ENCODE measurements around the gene KRT80.

KRT80 gene

GRCh38 chr12:52228366-52228765, 36.6 kb upstream of the KRT80 start:
- DNase-seq: no peak

- DNase-seq: no peak
Observed at GRCh38 chr12:52227606-52228166, 35.9 kb upstream of the KRT80 start.

- DNase-seq: no peak
Observed at GRCh38 chr12:52226446-52226845, 34.6 kb upstream of the KRT80 start.

- DNase-seq: no peak
Observed at GRCh38 chr12:52225752-52226151, 33.9 kb upstream of the KRT80 start.

- no peak for DNase-seq
Observed at GRCh38 chr12:52224151-52224550, 32.3 kb upstream of the KRT80 start.

GRCh38 chr12:52223406-52224039, 31.7 kb upstream of the KRT80 start:
- DNase-seq: no peak

DNA sequence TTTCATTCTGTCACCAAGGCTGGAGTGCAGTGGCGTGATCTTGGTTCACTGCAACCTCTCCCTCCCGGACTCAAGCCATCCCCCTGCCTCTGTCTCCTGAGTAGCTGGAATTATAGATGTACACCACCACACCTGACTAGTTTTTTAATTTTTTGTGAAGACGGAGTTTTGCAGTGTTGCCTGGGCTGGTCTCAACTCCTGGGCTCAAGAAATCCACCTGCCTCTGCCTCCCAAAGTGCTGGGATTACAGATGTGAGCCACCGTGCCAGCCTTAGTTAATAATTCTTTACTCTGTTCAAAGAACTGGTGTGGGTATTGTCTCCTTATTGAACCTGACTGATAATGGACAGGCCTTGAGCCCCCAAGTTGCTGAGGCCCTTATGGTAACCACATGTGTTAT, 30.9 kb upstream of the KRT80 start:
- DNase-seq: no peak

- DNase-seq: peak; percentile 45
Observed at GRCh38 chr12:52221912-52222457, 30.2 kb upstream of the KRT80 start.

DNA sequence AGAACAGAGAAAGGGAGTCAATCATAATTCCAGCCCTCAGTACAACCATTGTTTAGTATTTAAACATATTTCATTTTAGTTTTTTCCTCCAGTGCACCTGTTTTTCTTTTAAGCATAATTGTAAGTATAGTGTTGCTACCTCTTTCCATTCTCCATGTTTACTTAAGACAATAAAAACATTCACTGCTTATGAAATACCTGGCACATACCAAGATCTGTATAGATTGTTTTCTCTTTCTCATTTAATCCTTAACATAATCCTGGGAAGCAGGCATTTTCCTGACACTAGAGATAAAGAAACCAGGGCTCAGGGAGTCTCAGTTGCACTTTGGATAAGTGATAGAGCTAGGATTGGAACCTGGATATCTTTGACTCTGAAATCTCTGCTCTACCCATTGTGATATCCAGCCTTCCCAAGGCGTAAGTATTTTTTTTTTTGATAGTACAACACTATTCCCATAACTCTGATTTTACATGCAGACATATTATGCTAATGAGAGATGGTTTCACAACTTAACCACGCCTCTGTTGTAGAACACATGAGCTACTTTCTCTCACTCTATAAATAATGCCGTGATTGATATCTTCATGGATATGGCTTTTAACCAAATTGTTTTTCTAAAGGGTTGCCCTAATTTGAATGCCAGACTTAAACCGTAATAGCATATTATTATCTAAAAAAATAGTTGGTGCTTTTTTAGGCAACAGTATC, 29.4 kb upstream of the KRT80 start:
- DNase-seq: no peak

DNA sequence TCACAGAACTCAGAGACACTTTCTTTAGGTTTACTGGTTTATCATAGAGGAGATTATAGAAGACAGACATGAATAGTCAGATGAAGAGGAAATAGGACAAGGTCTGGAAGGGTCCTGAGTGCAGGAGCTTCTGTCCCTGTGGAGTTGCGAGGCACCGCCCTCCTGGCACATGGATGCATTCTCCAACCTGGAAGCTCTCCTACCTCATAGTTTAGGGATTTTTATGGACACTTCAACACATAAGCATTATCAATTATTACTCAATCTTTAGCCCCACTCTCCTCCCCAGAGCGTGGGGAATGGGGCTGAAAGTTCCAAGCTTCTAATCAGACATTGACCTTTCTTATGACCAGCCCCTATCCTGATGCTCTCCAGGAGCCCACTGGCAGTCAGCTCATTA, 28.7 kb upstream of the KRT80 start:
- no peak for DNase-seq

- DNase-seq: no peak
Observed at GRCh38 chr12:52218001-52218400, 26.2 kb upstream of the KRT80 start.

GRCh38 chr12:52217223-52217622, 25.4 kb upstream of the KRT80 start:
- no peak for DNase-seq

DNA sequence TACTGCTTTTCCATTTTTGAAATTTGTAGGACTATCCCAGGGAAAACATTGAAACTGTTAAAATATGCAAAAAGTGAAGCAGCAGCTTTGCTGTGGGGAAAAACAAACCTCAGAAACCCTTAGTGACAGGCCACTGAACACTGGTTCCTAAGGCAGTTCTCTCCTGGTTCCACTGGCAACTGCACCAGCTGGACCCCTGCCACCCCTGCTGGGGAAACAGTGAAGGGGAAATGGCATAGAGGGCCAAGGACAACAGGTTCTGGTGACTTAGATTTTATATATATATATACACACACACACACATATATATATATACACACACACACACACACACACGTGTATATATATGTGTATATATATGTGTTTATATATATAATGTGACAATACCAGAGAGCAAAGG, 25.0 kb upstream of the KRT80 start:
- no peak for DNase-seq

- DNase-seq: no peak
Observed at GRCh38 chr12:52216100-52216499, 24.3 kb upstream of the KRT80 start.

- DNase-seq: no peak
Observed at GRCh38 chr12:52215587-52216031, 23.8 kb upstream of the KRT80 start.

- no peak for DNase-seq
Observed at GRCh38 chr12:52214421-52214802, 22.6 kb upstream of the KRT80 start.

GRCh38 chr12:52213564-52214420, 22.0 kb upstream of the KRT80 start:
- peak; percentile 57 for DNase-seq

DNA sequence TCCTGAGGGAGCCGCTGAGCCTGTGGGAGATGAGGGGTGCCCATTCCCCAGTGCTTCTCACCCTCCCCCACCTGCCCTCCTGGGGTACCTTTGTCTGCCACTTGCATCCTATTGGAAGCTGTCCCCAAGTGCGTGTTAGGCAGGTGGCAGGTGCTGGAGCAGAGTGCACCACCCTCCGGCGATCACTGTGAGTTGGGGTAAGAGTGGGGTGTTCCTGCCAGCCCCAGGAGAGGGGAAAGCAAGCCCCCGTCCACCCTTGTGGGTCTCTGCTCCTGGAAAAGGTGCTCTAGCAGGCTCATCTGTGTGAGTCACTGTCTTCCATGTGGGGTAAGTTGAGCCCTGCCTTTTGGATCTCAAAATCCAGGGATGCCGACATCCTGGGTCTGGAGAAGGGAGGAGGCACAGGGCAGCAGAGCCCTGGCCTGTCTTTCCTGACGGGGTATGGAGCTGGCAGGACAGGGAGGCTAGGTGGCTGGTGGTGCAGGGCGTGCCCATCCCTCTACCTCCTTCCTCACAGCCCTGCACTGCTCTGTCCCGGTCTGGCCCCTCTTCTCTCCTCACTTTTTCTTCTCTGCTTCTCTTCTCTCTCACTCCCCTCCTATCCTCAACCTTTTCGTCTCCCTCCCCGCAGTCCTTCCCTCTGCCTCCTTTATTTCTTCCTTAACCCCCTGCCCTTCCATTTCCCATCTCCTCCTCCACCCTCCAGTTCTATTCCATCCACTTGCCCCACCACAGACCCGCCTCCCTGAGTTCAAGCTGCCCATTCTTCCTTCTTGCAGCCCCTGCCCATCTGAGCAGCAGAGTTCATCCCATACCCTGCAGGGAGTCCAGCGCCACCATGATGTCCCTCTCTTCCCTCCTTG, 21.1 kb upstream of the KRT80 start:
- no peak for DNase-seq

GRCh38 chr12:52211716-52212585, 20.1 kb upstream of the KRT80 start:
- no peak for DNase-seq

DNA sequence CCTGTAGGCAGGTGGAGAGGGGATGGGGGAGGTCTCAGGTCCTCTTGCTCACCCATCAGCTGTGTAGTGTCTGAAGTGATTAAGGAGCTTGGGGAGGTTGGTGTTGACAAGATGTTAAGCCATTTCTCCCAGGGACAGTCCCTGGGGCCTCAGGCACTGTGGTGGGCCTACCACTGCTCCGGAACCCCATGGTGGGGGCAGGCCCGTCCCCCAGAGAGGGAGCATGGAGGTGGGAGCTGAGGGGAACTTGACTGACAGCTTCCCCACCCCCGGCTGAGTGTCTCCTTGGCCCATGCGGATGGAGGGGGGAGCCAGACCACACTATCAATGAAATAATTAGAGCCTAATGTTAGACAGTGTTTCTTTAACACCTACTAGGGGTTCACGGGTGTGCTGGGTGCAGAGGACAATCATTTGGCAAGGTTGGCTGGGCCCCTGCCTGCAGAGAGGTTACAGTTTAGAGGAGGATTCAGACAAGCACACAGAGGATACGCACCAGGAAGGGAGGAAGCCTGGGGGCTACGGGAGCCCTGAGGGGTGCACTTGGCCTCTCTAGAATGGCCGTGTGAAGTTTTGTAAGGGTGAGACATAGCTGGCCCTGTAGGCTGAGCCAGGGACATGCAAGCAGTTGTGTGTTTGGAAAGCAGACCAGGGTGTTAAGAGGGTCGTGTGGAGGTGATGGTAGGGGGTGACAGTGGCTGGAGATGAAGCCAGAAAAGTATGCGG, 19.3 kb upstream of the KRT80 start:
- DNase-seq: no peak
